ENCODE data around the gene KRIT1. TPM values are rescaled to one million over a fixed set of nuclear protein-coding genes. Genes with fewer than 3 reads are reported as not detected.

The KRIT1 gene
- total RNA-seq, 1 donor from 2014 or later = 52.7 TPM

DNA sequence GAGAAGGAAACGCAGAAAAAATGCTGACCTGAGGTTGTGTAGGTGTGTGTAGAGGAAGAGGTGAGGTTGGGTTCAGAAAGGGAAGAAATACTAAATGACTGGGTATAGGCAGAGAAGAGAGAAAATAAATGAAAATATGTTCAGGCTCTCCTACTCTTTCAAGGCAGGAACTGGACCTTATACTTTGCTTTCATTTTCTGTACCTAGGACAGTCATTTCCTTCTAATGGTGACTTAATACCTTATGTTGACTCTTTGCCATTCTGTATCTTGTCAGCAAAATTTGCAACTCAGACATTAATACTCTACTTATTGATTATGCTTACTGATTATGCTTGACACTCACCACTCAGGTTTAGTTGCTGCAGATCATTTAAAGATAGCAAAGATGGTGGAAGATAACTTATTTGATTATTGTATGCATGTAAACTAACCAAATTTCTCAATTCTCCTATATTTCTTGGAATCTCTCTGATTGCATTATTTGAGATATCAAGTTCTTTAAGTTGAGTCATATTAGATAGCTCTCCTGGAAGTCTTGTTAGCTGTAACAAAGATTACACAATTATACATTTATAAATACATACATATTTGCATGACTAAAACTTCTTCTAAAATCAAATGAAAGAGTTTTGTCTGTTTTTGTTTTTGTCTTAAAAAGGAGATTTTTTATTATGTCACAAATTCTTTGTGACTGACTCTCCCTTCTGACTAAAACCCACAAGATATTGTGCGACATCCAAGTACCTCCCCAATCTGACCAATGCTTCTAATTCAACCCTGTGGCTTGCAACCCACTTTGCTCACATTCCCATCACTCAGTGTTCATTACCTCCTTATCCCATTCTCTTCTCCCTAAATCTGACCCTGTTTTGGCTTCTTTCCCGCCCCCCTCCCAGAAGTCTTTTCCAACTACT, 86.8 kb downstream of the KRIT1 start:
- intact Hi-C loops (cut with micrococcal nuclease) = no loop called here

DNA sequence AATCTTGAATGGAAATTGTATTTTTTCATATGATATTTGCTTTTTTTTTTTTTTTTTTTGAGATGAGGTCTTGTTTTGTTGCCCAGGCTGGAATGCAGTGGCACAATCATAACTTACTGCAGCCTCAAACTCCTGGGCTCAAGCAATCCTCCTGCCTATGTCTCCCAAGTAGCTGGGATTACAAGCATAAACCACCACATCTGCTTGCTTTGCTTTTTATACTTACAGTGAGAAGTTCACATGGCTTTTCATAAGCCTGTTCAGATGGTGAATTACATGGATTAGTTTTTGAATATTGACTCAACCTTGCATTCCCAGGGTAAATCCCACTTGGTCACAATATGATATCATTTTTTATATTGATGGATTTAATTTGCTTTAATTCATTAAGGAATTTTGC, 88.7 kb downstream of the KRIT1 start:
- intact Hi-C loops (cut with micrococcal nuclease) = no loop called here

DNA sequence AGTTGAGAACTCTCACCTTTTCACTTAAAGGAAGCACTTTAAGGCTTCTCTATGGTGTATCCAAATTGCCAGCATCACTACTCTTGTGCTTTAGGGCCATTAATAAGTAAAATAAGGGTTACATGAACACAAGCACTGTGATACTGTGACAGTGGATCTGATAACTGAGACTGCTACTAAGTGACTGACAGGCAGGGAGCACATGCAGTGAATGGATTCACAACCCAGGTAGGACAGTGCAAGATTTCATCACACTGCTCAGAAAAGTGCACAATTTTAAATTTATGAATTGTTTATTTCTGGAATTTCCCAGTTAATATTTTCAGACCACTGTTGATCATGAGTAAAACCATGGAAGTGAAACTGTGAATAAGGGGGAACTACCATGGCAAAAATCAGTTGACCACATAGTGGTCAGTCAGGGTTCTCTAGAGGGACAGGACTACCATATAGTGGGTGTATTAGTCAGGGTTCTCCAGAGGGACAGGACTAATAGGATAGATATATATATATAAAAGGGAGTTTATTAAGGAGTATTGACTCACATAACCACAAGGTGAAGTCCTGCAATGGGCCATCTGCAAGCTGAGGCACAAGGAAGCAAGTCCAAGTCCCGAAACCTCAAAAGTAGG, 90.5 kb downstream of the KRIT1 start:
- intact Hi-C loops (cut with micrococcal nuclease) = no loop called here

DNA sequence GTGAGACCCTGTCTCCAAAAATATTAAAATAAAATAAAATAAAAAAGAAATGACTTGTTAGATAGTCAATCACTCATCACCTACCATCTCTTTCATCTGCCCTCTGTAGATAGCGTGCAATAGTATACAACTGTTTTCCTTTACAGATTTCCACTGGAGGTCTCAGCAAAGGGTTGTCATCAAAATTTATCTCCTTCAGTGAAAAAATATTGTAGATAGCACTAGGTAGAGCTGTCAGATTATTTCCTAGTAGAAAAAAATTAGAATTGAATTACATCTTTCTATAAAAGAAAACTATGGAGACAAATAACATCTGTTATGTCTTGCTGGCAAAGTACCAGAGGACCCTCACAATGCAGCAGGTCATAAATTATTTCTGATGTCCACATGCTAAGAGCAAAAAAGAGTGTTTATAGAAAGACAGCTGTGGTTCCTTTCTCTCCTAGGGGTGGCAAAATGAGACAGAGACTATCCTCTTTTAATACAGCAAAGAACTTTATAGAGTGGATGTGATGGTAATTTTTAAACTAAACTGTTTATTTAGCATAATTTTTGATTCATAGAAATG, 95.2 kb downstream of the KRIT1 start:
- intact Hi-C loops (cut with micrococcal nuclease) = no loop called here

DNA sequence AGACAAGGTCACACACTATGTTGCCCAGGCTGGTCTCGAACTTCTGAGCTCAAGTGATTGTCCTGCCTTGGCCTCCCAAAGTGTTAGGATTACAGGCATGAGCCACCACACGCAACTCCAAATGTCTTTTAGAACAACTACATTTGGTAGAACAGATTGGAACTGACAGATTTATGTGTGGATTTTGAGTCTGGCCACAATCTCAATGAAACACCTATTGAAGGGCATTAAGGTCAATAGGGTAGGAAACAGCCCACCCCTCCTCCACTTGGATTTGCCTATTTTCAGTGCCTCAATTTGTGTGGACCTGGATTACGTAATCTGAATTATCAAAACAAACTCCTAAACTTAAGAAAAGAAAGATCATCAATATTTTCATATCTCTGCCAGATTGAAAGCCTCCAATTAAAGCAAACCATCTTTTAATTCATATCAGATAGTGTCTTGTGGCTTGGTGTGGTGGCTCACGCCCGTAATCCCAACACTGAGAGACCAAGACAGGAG, 95.9 kb downstream of the KRIT1 start:
- intact Hi-C loops (cut with micrococcal nuclease) = no loop called here

Other genes with a start within 250 kb of the KRIT1 start
- gene CYP51A1, start 111.4 kb downstream of the KRIT1 start, total RNA-seq = 47.2 and 52.7 TPM in 2 replicates
- not detected in 2 replicates for gene LRRD1, start 66.8 kb downstream of the KRIT1 start, total RNA-seq
- 65.7 and 75.1 TPM in 2 replicates for gene ANKIB1, start 60 bp upstream of the KRIT1 start, total RNA-seq
- 13.0 and 14.2 TPM in 2 replicates for gene GATAD1, start 201.6 kb upstream of the KRIT1 start, total RNA-seq
- gene ERVW-1, start 232.0 kb upstream of the KRIT1 start, total RNA-seq = not detected in 2 replicates

Data from T-helper 1 cell treated with Interleukin-12 subunit alpha and Interleukin-12 subunit beta and Interleukin-4 antibody, amounts not matched to agents 30 ng/mL and 1 ng/mL, for 36 hours (primary cell).